Measurements from ENCODE around the gene PEAK3. TPM values are rescaled to one million over a fixed set of nuclear protein-coding genes. Genes with fewer than 3 reads are reported as not detected.
"Not testable (repeated sequence)": the region's sequence is repeated elsewhere in the genome, so short reads cannot be mapped to it uniquely, and the experiment has no call there.

The PEAK3 gene
- total RNA-seq, 1 donor from 2014 or later = not detected

GRCh38 chr19:2288818-2289713, 7.1 kb upstream of the PEAK3 start:
- DNase-seq (ENCODE audit: low read depth, low spot score) = no peak

GRCh38 chr19:2288338-2288817, 6.4 kb upstream of the PEAK3 start:
- DNase-seq (ENCODE audit: low read depth, low spot score) = no peak

- DNase-seq (ENCODE audit: low read depth, low spot score) = no peak
These were observed 5.8 kb upstream of the PEAK3 start for GRCh38 chr19:2287585-2288337.

- no peak for DNase-seq (ENCODE audit: low read depth, low spot score)
These were observed 4.6 kb upstream of the PEAK3 start for GRCh38 chr19:2286402-2287140.

GRCh38 chr19:2283835-2284507, 2.0 kb upstream of the PEAK3 start:
- DNase-seq (ENCODE audit: low read depth, low spot score) = no peak

GRCh38 chr19:2282862-2283237, 875 bp upstream of the PEAK3 start:
- DNase-seq (ENCODE audit: low read depth, low spot score) = no peak

- DNase-seq (ENCODE audit: low read depth, low spot score) = not testable (repeated sequence)
These were observed 512 bp downstream of the PEAK3 start for GRCh38 chr19:2281265-2282061.

- no peak for DNase-seq (ENCODE audit: low read depth, low spot score)
These were observed 1.2 kb downstream of the PEAK3 start for GRCh38 chr19:2280633-2281264.

- no peak for DNase-seq (ENCODE audit: low read depth, low spot score)
These were observed 3.4 kb downstream of the PEAK3 start for GRCh38 chr19:2278459-2279158.

GRCh38 chr19:2277138-2277537, 4.8 kb downstream of the PEAK3 start:
- no peak for DNase-seq (ENCODE audit: low read depth, low spot score)

- no peak for DNase-seq (ENCODE audit: low read depth, low spot score)
These were observed 5.5 kb downstream of the PEAK3 start for GRCh38 chr19:2276429-2276986.

GRCh38 chr19:2275588-2276428, 6.2 kb downstream of the PEAK3 start:
- no peak for DNase-seq (ENCODE audit: low read depth, low spot score)

- DNase-seq (ENCODE audit: low read depth, low spot score) = no peak
These were observed 6.9 kb downstream of the PEAK3 start for GRCh38 chr19:2274931-2275535.

GRCh38 chr19:2274185-2274711, 7.7 kb downstream of the PEAK3 start:
- DNase-seq (ENCODE audit: low read depth, low spot score) = no peak

- no peak for DNase-seq (ENCODE audit: low read depth, low spot score)
These were observed 8.4 kb downstream of the PEAK3 start for GRCh38 chr19:2273356-2274184.

Data from pulmonary artery endothelial cell (primary cell).